Skeletal muscle satellite cell (primary cell): Measurements from ENCODE around the gene ESM1.

Experiments
- H3K27me3 ChIP-seq: 2 replicates; pipeline ENCODE4 v1.7.0; 2013; ENCODE audit warnings: low read length; ENCODE audit not compliant: control insufficient read depth, insufficient read depth
- H3K36me3 ChIP-seq: 2 replicates; pipeline ENCODE4 v1.7.0; 2013; ENCODE audit warnings: mild to moderate bottlenecking, control low read depth, low read length; ENCODE audit not compliant: insufficient read depth
- H3K4me1 ChIP-seq: 2 replicates; pipeline ENCODE4 v1.7.0; 2013; ENCODE audit warnings: low read length; ENCODE audit not compliant: control insufficient read depth, insufficient read depth
- H3K4me2 ChIP-seq: 2 replicates; pipeline ENCODE4 v1.7.0; 2013; ENCODE audit warnings: mild to moderate bottlenecking, low read length
- H3K4me3 ChIP-seq: 2 replicates; pipeline ENCODE4 v1.7.0; 2013; ENCODE audit warnings: low read length
- H3K9ac ChIP-seq: 2 replicates; pipeline ENCODE4 v1.7.0; 2013; ENCODE audit warnings: mild to moderate bottlenecking, low read depth, low read length, moderate library complexity
- H3K9me3 ChIP-seq: replicated peaks from 2 replicates; pipeline ENCODE4 v1.7.0; 2013; ENCODE audit warnings: mild to moderate bottlenecking, control low read depth, low read length

The ESM1 gene

GRCh38 chr5:54942064-54942778, 43.2 kb downstream of the ESM1 start:
- no peaks in the 10 kb centered on the region for H3K4me1 ChIP-seq

DNA sequence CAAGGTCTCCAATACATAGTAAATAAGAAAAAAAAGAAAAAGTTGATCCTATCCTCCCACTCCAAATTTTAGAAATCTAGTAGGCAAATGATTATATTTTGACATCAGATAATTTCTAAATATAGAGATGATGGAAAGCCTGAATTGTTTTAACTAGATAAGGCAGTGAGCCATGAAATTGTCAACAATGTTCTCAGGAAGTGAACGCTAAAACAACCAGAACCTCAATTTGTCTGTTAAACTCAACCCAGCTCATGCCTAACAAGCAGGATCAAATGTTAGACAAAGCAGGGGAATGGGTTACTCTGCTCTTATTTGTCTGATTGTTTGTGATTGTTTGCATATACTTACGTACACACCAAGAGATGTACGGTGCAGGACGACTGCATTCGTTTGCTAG, 49.2 kb downstream of the ESM1 start:
- peaks cover 59% of the 10 kb centered on the region for H3K27me3 ChIP-seq
- H3K9ac ChIP-seq: no peak overlapping the region
- no peaks in the 10 kb centered on the region for H3K36me3 ChIP-seq
- no peaks in the 10 kb centered on the region for H3K4me1 ChIP-seq
- no peak overlapping the region for H3K4me3 ChIP-seq
- H3K9me3 ChIP-seq: no peaks in the 10 kb centered on the region
- no peak overlapping the region for H3K4me2 ChIP-seq

More at GRCh38 chr5:54942064-54942778, 43.2 kb downstream of the ESM1 start:
- H3K9me3 ChIP-seq: no peaks in the 10 kb centered on the region
- no peaks in the 10 kb centered on the region for H3K36me3 ChIP-seq
- H3K9ac ChIP-seq: no peak overlapping the region
- H3K27me3 ChIP-seq: peaks cover 10% of the 10 kb centered on the region
- H3K4me3 ChIP-seq: no peak overlapping the region
- H3K4me2 ChIP-seq: no peak overlapping the region

- Histone ChIP-seq H3K27me3 (peaks cover 63% of the 10 kb centered on the region), H3K4me2 (no peak overlapping the region), H3K36me3 (no peaks in the 10 kb centered on the region), H3K9me3 (no peaks in the 10 kb centered on the region), H3K4me1 (no peaks in the 10 kb centered on the region), H3K9ac (no peak overlapping the region), H3K4me3 (no peak overlapping the region)
These were observed 52.6 kb downstream of the ESM1 start for GRCh38 chr5:54932789-54933188.

DNA sequence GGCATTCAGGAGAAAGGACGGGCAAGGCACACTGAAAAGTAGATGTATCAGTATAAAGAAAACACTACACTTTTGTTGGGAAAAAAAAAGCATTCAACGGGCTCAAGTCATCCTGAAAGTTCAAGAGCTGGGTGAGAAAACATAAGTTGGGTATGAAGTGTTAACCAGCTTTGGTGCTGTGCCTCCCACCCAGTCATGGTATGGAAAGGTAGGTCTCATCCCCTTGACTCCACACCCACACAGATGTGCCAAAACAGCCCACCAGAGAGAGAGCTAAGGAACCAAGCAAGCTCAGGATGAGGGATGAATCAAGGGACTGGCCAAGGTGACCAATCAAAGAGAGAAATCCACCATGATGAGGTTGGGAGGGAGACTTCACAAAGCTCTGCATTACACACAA, 54.7 kb downstream of the ESM1 start:
- Histone ChIP-seq H3K4me3 (no peak overlapping the region), H3K9ac (no peak overlapping the region), H3K27me3 (peaks cover 52% of the 10 kb centered on the region), H3K9me3 (no peaks in the 10 kb centered on the region), H3K4me1 (no peaks in the 10 kb centered on the region), H3K36me3 (no peaks in the 10 kb centered on the region), H3K4me2 (no peak overlapping the region)
